ENCODE measurements around the gene ARHGAP42. TPM values are rescaled to one million over a fixed set of nuclear protein-coding genes. Genes with fewer than 3 reads are reported as not detected.

The ARHGAP42 gene, protein sequence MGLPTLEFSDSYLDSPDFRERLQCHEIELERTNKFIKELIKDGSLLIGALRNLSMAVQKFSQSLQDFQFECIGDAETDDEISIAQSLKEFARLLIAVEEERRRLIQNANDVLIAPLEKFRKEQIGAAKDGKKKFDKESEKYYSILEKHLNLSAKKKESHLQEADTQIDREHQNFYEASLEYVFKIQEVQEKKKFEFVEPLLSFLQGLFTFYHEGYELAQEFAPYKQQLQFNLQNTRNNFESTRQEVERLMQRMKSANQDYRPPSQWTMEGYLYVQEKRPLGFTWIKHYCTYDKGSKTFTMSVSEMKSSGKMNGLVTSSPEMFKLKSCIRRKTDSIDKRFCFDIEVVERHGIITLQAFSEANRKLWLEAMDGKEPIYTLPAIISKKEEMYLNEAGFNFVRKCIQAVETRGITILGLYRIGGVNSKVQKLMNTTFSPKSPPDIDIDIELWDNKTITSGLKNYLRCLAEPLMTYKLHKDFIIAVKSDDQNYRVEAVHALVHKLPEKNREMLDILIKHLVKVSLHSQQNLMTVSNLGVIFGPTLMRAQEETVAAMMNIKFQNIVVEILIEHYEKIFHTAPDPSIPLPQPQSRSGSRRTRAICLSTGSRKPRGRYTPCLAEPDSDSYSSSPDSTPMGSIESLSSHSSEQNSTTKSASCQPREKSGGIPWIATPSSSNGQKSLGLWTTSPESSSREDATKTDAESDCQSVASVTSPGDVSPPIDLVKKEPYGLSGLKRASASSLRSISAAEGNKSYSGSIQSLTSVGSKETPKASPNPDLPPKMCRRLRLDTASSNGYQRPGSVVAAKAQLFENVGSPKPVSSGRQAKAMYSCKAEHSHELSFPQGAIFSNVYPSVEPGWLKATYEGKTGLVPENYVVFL
- 10 to 100 TPM in 4 of 9 donors, 1 to 10 TPM in 5; 6.7 to 12.4 (median 9.1) TPM for total RNA-seq
- 1 to 10 TPM; 3.8 to 6.2 TPM for polyA plus RNA-seq
- long read RNA-seq, donor 1, full-length matches to known transcripts, result 3 of 4 reads
- long read RNA-seq, donor 1, partial matches to known transcripts, result 1 of 4 reads
- long read RNA-seq, donor 1, other reads (novel, unspliced or antisense), result 0 of 4 reads
- long read RNA-seq, donor 2, result 0 reads
- long read RNA-seq, donor 3, result 0 reads

GRCh38 chr11:100687054-100687629, at the start of gene ARHGAP42:
Gene ARHGAP42, plus strand, starts transcription at chr11:100687288. Its CDS starts 391 bp downstream, at chr11:100687679.
- peak; percentile 41 to 89 (median 84) for ATAC-seq

GRCh38 chr11:100637706-100638105, 49.4 kb upstream of the ARHGAP42 start:
- ATAC-seq, result no peak
- intact Hi-C loops (cut with DNase I), result no loop called here
- Histone ChIP-seq H3K27me3 (no peaks in the 10 kb centered on the region), H3K9me3 (peaks cover 0 to 5% (median 0%) of the 10 kb centered on the region in 12 donors), H3K27ac (no peak overlapping the region), H3K36me3 (no peaks in the 10 kb centered on the region), H3K4me3 (no peak overlapping the region), H3K4me1 (peaks cover 0 to 23% (median 11%) of the 10 kb centered on the region in 12 donors)
- 77 to 82% (median 77%) methylated on average over 10 of the region's 10 CpGs for WGBS, 4 donors
- no peak for DNase-seq
- TF ChIP-seq CTCF (IDR thresholded peaks at IDR 0.05), result no peak
- TF ChIP-seq POLR2A (IDR thresholded peaks at IDR 0.05), result no peak

More at GRCh38 chr11:100687054-100687629, at the start of gene ARHGAP42:
- Histone ChIP-seq H3K4me1 (peaks cover 0 to 37% (median 13%) of the 10 kb centered on the region in 12 donors), H3K27me3 (peaks cover 0 to 7% (median 0%) of the 10 kb centered on the region in 9 donors), H3K4me3 (peak within 1 kb of the TSS; percentile 62 to 87 (median 74)), H3K36me3 (no peaks in the 10 kb centered on the region), H3K9me3 (no peaks in the 10 kb centered on the region), H3K27ac (peak within 1 kb of the TSS; percentile 69 to 89 (median 82))
- TF ChIP-seq CTCF (IDR thresholded peaks at IDR 0.05), result no peak
- TF ChIP-seq POLR2A (IDR thresholded peaks at IDR 0.05), result peak in 1 of 2 donors; percentile 51
- DNase-seq, result peak; percentile 81 to 85 (median 84)
- intact Hi-C loops (cut with DNase I), result loop anchor here in 8 of 10 donors (2.0 to 10.0 kb wide), 11 partner anchors 35 to 245 kb away; no protein-coding TSS in a partner anchor
- WGBS, 4 donors, result 0 to 1% (median 0%) methylated on average over 16 to 80 of the region's 80 CpGs

DNA sequence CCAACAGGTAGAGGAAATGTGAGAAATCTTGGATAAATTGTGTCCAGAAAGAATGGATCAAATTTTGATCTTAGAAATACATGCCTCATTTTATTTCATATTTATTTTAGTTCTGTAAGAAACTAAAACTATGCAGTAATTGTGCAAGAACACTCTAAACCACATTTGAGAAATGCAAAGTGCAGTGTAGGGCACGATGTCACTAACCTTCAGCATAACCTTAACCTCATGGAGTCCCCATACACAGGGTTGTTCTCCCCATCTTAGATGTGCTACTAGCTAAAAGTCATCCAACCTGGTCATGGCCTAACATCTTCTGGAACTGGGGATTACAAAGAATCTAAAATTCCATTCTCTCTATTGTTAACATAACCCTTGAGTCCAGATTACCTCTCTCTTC, 48.4 kb upstream of the ARHGAP42 start:
- H3K27ac ChIP-seq, result peak overlapping the region in 6 of 12 donors; percentile 2 to 49 (median 36)
- no peak for TF ChIP-seq POLR2A (IDR thresholded peaks at IDR 0.05)
- TF ChIP-seq CTCF (IDR thresholded peaks at IDR 0.05), result no peak
- H3K27me3 ChIP-seq, result no peaks in the 10 kb centered on the region
- peaks cover 0 to 5% (median 0%) of the 10 kb centered on the region in 12 donors for H3K9me3 ChIP-seq
- peaks cover 0 to 14% (median 3%) of the 10 kb centered on the region in 12 donors for H3K4me1 ChIP-seq
- H3K4me3 ChIP-seq, result no peak overlapping the region
- 79 to 84% (median 80%) methylated on average over 1 of the region's 1 CpG for WGBS, 4 donors
- ATAC-seq (no peak), DNase-seq (no peak)
- no peaks in the 10 kb centered on the region for H3K36me3 ChIP-seq
- intact Hi-C loops (cut with DNase I), result no loop called here
